Epithelial cell of proximal tubule (primary cell): Measurements from ENCODE around the gene TCF23. TPM values are rescaled to one million over a fixed set of nuclear protein-coding genes. Genes with fewer than 3 reads are reported as not detected.

Source experiments
- DNase-seq: peaks from one replicate; pipeline ENCODE4 v3.0.0-alpha.2; 2011; ENCODE audit warnings: low read depth
- H3K4me3 ChIP-seq: 2 replicates; pipeline ENCODE4 v1.5.1; 2011; ENCODE audit warnings: low read depth, mild to moderate bottlenecking, low read length
- total RNA-seq: library from RNA; depleted of rRNA; stranded (reverse); fragments of >200 nt; gene quantifications from 2 replicates; pipeline ENCODE4 v1.2.3, GENCODE V29; 2015
- TF ChIP-seq, protein P1 (sequence below): conservative IDR thresholded peaks from 2 replicates; pipeline ENCODE4 v1.5.1; 2012; ENCODE audit warnings: low read depth, mild to moderate bottlenecking, low read length

TCF23 gene
- total RNA-seq, 1 donor from 2014 or later: not detected

GRCh38 chr2:27198627-27199026 is 49.8 kb downstream of the TCF23 start:
- DNase-seq: no peak
- TF ChIP-seq, protein P1, sequence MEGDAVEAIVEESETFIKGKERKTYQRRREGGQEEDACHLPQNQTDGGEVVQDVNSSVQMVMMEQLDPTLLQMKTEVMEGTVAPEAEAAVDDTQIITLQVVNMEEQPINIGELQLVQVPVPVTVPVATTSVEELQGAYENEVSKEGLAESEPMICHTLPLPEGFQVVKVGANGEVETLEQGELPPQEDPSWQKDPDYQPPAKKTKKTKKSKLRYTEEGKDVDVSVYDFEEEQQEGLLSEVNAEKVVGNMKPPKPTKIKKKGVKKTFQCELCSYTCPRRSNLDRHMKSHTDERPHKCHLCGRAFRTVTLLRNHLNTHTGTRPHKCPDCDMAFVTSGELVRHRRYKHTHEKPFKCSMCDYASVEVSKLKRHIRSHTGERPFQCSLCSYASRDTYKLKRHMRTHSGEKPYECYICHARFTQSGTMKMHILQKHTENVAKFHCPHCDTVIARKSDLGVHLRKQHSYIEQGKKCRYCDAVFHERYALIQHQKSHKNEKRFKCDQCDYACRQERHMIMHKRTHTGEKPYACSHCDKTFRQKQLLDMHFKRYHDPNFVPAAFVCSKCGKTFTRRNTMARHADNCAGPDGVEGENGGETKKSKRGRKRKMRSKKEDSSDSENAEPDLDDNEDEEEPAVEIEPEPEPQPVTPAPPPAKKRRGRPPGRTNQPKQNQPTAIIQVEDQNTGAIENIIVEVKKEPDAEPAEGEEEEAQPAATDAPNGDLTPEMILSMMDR: no peak
- H3K4me3 ChIP-seq: no peak overlapping the region

DNA sequence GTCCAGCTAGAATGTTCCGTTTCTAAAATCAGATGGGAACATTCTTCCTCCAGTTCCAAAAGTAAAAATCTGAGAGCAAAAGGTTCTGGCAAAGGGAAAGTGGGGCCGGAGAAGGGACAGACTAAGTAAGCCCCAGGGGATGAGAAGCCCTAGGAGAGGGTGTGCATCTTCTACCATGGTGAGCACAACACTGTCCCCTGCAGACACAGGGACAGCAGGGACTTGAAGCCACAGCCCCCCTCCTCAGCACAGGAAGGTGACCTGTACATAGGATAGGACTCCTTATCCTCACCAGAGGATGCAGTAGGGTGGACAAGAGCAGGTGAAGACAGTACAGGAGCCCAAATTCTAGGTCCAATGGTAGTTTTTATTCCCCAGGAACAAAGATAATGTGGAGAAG is 50.4 kb downstream of the TCF23 start:
- TF ChIP-seq, protein P1: no peak

GRCh38 chr2:27201675-27202074 is 52.9 kb downstream of the TCF23 start:
- no peak overlapping the region for H3K4me3 ChIP-seq
- no peak for DNase-seq
- TF ChIP-seq, protein P1: no peak

More for the DNA sequence above, 50.4 kb downstream of the TCF23 start:
- H3K4me3 ChIP-seq: no peak overlapping the region
- no peak for DNase-seq

GRCh38 chr2:27202854-27203253 is 54.0 kb downstream of the TCF23 start:
- DNase-seq: no peak
- TF ChIP-seq, protein P1: no peak
- no peak overlapping the region for H3K4me3 ChIP-seq

- no peak for DNase-seq
- TF ChIP-seq, protein P1: no peak
- H3K4me3 ChIP-seq: no peak overlapping the region
Observed at GRCh38 chr2:27203741-27204140, 54.9 kb downstream of the TCF23 start.

GRCh38 chr2:27204566-27204965 is 55.8 kb downstream of the TCF23 start:
- TF ChIP-seq, protein P1: no peak
- DNase-seq: no peak
- H3K4me3 ChIP-seq: no peak overlapping the region

GRCh38 chr2:27205206-27205605 is 56.4 kb downstream of the TCF23 start:
- TF ChIP-seq, protein P1: no peak
- H3K4me3 ChIP-seq: no peak overlapping the region
- DNase-seq: no peak
